Suprapubic skin (tissue), 4 donors: Measurements from ENCODE around the gene TAP1. TPM values are rescaled to one million over a fixed set of nuclear protein-coding genes. Genes with fewer than 3 reads are reported as not detected.
A peak's percentile ranks its signal among the peaks of the same experiment; 100 is the strongest.

ENCODE experiments used
- DNase-seq, 2 donors: peaks; one replicate each; pipeline ENCODE4 v3.0.0-alpha.2; 2019; ENCODE audit warnings: low spot score in 2 of 2
- H3K27ac ChIP-seq: fragments of 200-600 bp; sonication (generic); one replicate; pipeline ENCODE4 v1.5.1; 2019
- H3K27me3 ChIP-seq: fragments of 200-600 bp; sonication (generic); one replicate; pipeline ENCODE4 v1.5.1; 2019
- H3K36me3 ChIP-seq: fragments of 200-600 bp; sonication (generic); one replicate; pipeline ENCODE4 v1.5.1; 2019
- H3K4me1 ChIP-seq: fragments of 200-600 bp; sonication (generic); one replicate; pipeline ENCODE4 v1.5.1; 2019
- H3K4me3 ChIP-seq: fragments of 200-600 bp; sonication (generic); one replicate; pipeline ENCODE4 v1.5.1; 2019; ENCODE audit warnings: mild to moderate bottlenecking
- H3K9me3 ChIP-seq: fragments of 200-600 bp; sonication (generic); one replicate; pipeline ENCODE4 v1.5.1; 2019
- EP300 ChIP-seq: sonication (generic); formaldehyde crosslinking; IDR thresholded peaks from one replicate; pipeline ENCODE4 v1.6.1; 2017; ENCODE audit warnings: antibody characterized with exemption
- POLR2A ChIP-seq, 2 donors: fragments of 450-650 bp; IDR thresholded peaks; one replicate each; pipeline ENCODE4 v1.6.1; 2017; ENCODE audit warnings: antibody characterized with exemption in 2 of 2, mild to moderate bottlenecking in 2 of 2, moderate library complexity in 2 of 2
- POLR2AphosphoS5 ChIP-seq, 3 donors: sonication (generic); formaldehyde crosslinking; IDR thresholded peaks; one replicate each; pipeline ENCODE4 v1.6.1; 2017; ENCODE audit warnings: antibody characterized with exemption in 3 of 3
- WGBS: methylation state at CpG from one replicate; pipeline ENCODE4 v1.1.5; 2018; 5-methylcytosine and 5-hydroxymethylcytosine counted together
- total RNA-seq, 4 donors: library from RNA; depleted of rRNA; stranded (reverse); fragments of >200 nt; gene quantifications; one replicate each; pipeline ENCODE4 v1.1.0, GENCODE V29; 2016
- TF ChIP-seq, protein P1 (sequence below), 2 donors: fragments of 200-600 bp in 1 of 2; fragments of 450-650 bp in 1 of 2; sonication (generic) in 1 of 2; IDR thresholded peaks; one replicate each; pipeline ENCODE4 v1.5.1; 2016 to 2019; ENCODE audit warnings: antibody characterized with exemption in 2 of 2, mild to moderate bottlenecking in 1 of 2, moderate library complexity in 1 of 2

TAP1 gene, protein sequence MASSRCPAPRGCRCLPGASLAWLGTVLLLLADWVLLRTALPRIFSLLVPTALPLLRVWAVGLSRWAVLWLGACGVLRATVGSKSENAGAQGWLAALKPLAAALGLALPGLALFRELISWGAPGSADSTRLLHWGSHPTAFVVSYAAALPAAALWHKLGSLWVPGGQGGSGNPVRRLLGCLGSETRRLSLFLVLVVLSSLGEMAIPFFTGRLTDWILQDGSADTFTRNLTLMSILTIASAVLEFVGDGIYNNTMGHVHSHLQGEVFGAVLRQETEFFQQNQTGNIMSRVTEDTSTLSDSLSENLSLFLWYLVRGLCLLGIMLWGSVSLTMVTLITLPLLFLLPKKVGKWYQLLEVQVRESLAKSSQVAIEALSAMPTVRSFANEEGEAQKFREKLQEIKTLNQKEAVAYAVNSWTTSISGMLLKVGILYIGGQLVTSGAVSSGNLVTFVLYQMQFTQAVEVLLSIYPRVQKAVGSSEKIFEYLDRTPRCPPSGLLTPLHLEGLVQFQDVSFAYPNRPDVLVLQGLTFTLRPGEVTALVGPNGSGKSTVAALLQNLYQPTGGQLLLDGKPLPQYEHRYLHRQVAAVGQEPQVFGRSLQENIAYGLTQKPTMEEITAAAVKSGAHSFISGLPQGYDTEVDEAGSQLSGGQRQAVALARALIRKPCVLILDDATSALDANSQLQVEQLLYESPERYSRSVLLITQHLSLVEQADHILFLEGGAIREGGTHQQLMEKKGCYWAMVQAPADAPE
- total RNA-seq: 100 to 1,000 TPM in 2 of 4 donors, 10 to 100 TPM in 2; 90.7 to 126 (median 101) TPM

DNA sequence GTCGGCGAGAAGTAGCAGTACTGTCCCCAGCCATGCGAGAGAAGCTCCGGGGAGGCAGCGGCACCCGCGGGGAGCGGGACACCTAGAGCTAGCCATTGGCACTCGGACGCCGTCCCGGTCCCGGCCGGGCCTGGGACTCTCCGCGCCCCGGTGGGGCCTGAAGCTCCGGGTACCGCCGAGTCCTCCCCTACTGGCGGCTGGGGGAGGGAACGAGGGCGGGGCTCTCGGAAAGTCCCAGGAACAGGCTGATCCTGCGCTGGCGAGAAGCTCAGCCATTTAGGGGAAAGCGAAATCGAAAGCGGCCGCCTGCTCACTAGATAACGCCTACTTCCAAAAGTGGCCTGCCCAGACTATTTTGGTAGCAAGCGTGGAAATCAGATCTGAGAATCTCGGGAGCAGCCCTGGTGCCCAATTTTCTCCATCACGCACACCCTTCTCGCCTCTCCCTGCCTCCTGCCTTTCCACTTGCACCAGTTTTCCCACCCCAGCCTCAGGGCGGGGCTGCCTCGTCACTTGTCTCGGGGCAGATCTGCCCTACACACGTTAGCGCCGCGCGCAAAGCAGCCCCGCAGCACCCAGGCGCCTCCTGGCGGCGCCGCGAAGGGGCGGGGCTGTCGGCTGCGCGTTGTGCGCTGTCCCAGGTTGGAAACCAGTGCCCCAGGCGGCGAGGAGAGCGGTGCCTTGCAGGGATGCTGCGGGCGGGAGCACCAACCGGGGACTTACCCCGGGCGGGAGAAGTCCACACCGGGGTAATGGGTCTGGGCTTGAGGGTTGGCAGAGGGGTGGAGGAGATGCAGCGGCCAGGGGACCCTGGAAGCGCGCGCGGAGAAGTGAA lies at the start of gene TAP1, which contains the start of gene PSMB9:
TSS of gene TAP1 (minus strand) at position 164 of the 835 bp plus-strand sequence. CDS start at position 96, 68 bp downstream.
TSS of gene PSMB9 (plus strand) at position 652 of the 835 bp plus-strand sequence. CDS start at position 690, 38 bp downstream.
- H3K27me3 ChIP-seq: no peaks in the 10 kb centered on the region
- H3K4me3 ChIP-seq: peak within 1 kb of the TSS; percentile 90
- H3K9me3 ChIP-seq: no peaks in the 10 kb centered on the region
- H3K36me3 ChIP-seq: peaks cover 29% of the 10 kb centered on the region
- peak; percentile 97 for DNase-seq
- WGBS: 0% methylated on average over 33 of the region's 68 CpGs
- H3K4me1 ChIP-seq: peaks cover 38% of the 10 kb centered on the region
- TF ChIP-seq POLR2AphosphoS5 (IDR thresholded peaks at IDR 0.05) (peak; percentile 57 to 93 (median 81)), POLR2A (IDR thresholded peaks at IDR 0.05) (peak; percentile 69 to 88), EP300 (no peak)
- TF ChIP-seq, protein P1, sequence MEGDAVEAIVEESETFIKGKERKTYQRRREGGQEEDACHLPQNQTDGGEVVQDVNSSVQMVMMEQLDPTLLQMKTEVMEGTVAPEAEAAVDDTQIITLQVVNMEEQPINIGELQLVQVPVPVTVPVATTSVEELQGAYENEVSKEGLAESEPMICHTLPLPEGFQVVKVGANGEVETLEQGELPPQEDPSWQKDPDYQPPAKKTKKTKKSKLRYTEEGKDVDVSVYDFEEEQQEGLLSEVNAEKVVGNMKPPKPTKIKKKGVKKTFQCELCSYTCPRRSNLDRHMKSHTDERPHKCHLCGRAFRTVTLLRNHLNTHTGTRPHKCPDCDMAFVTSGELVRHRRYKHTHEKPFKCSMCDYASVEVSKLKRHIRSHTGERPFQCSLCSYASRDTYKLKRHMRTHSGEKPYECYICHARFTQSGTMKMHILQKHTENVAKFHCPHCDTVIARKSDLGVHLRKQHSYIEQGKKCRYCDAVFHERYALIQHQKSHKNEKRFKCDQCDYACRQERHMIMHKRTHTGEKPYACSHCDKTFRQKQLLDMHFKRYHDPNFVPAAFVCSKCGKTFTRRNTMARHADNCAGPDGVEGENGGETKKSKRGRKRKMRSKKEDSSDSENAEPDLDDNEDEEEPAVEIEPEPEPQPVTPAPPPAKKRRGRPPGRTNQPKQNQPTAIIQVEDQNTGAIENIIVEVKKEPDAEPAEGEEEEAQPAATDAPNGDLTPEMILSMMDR (IDR thresholded peaks at IDR 0.05): peak; percentile 84 to 89
- peak within 1 kb of the TSS; percentile 99 for H3K27ac ChIP-seq

DNA sequence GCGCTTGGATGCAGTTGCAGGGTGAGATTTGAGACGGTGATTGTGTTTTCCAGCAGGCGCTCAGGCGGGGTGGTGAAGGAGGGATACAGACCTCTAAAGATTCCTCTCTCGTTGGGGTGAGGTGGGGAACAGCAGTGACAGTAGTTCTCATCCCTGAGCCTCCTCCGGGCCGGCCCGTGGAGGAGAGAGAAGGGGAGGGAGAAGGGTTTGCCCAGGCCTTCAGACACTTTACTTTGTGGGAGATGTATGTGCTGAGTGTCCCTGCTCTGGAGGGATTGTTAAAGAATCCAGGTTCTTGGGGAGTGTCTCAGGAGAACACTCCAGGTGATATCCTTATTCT lies 41.5 kb upstream of the TAP1 start:
- WGBS: 0% methylated on average over 8 of the region's 8 CpGs
- no peaks in the 10 kb centered on the region for H3K36me3 ChIP-seq

DNA sequence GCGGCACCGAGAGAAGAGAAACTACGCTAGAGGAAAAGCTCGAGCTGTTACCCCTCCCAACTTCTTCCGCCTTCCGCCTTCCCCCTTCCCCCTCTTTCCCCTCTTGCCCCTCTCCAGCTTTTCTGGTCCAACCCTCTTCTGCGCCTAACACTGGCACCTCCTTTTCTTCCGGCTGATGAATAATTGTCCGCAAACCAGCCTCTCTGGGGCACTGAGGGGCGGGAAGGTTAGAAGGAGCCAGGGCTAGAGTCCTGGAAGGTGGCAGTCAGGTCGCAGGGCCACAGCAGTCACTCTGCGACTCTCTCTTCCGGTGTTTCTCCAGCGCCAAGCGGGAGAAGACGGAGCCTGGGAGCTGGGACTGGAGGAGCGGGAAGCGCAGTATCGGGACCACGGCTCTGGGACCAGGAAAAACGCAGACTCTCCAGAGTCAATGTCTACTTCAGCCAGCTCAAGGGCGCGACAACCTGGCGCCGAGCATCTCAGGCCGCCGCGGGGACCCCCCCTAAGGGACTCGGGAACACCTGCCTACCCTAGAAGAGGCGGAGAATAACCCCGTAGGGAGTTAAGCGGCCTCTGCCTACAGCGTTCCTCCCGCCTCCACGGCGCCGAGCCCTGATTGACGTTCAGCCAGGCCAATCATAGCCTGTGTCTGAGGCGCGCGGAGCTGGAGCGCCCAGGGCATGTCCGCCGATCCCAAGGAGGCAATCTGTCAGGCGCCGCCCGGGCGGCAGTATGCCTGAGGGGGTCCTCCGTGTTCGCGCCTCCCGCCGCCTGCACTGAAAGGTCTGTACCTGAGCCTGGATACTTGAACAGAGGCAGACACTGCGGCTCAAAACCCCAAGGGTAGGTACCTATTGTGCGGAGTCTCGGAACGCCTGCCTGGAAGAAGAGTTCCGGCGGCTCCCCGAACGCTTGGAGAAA lies 40.8 kb upstream of the TAP1 start:
- no peaks in the 10 kb centered on the region for H3K36me3 ChIP-seq
- H3K4me3 ChIP-seq: peak overlapping the region; percentile 70
- TF ChIP-seq POLR2A (IDR thresholded peaks at IDR 0.05) (peak in 1 of 2 donors; percentile 22), EP300 (peak; percentile 5), POLR2AphosphoS5 (IDR thresholded peaks at IDR 0.05) (peak in 2 of 3 donors; percentile 13 to 14)
- TF ChIP-seq, protein P1 (IDR thresholded peaks at IDR 0.05): no peak
- peaks cover 20% of the 10 kb centered on the region for H3K4me1 ChIP-seq
- peak overlapping the region; percentile 88 for H3K27ac ChIP-seq
- WGBS: under 1% methylated on average over 26 of the region's 61 CpGs
- H3K27me3 ChIP-seq: no peaks in the 10 kb centered on the region
- H3K9me3 ChIP-seq: no peaks in the 10 kb centered on the region
- DNase-seq: peak; percentile 94 to 96

More for the DNA sequence above, 41.5 kb upstream of the TAP1 start:
- H3K9me3 ChIP-seq: no peaks in the 10 kb centered on the region
- DNase-seq: no peak
- peak in 1 of 3 donors; percentile 2 for TF ChIP-seq POLR2AphosphoS5 (IDR thresholded peaks at IDR 0.05)
- TF ChIP-seq, protein P1 (IDR thresholded peaks at IDR 0.05): no peak
- H3K27ac ChIP-seq: peak overlapping the region; percentile 88
- H3K4me1 ChIP-seq: peaks cover 20% of the 10 kb centered on the region
- H3K27me3 ChIP-seq: no peaks in the 10 kb centered on the region
- H3K4me3 ChIP-seq: peak overlapping the region; percentile 70

DNA sequence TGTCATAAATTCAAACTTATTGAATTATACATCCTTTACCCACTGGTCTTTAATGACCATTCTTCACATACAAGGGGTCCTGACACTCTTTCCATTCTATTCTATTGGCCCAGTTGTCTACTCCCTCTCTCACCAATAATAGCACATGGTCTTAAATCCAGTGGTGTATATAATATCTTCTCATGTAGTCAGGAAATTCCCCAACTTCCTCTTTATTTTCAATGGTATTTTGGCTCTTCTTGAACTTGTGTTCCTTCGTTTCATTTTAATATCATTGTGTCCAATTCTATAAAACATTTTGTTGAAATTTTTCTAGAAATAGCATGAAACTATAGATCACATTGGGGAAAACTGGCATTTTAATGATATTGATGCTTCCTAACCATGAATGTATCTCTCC lies 37.3 kb upstream of the TAP1 start:
- H3K27ac ChIP-seq: no peak overlapping the region
- H3K4me1 ChIP-seq: peaks cover 14% of the 10 kb centered on the region
- H3K9me3 ChIP-seq: no peaks in the 10 kb centered on the region
- WGBS: 39% methylated on average over 1 of the region's 1 CpG
- no peak for TF ChIP-seq POLR2A (IDR thresholded peaks at IDR 0.05)
- no peak for TF ChIP-seq EP300
- TF ChIP-seq, protein P1 (IDR thresholded peaks at IDR 0.05): no peak
- no peak for TF ChIP-seq POLR2AphosphoS5 (IDR thresholded peaks at IDR 0.05)
- no peak for DNase-seq
- no peak overlapping the region for H3K4me3 ChIP-seq
- no peaks in the 10 kb centered on the region for H3K27me3 ChIP-seq
- no peaks in the 10 kb centered on the region for H3K36me3 ChIP-seq
